G401.6 (cell line): ENCODE results near the gene PLEKHA7.

ENCODE experiments used
- FAIRE-seq: peaks from 2 replicates; lab custom pipeline; 2012; peaks lifted over from hg19 to GRCh38; lab: Jason Lieb, UNC

The PLEKHA7 gene

DNA sequence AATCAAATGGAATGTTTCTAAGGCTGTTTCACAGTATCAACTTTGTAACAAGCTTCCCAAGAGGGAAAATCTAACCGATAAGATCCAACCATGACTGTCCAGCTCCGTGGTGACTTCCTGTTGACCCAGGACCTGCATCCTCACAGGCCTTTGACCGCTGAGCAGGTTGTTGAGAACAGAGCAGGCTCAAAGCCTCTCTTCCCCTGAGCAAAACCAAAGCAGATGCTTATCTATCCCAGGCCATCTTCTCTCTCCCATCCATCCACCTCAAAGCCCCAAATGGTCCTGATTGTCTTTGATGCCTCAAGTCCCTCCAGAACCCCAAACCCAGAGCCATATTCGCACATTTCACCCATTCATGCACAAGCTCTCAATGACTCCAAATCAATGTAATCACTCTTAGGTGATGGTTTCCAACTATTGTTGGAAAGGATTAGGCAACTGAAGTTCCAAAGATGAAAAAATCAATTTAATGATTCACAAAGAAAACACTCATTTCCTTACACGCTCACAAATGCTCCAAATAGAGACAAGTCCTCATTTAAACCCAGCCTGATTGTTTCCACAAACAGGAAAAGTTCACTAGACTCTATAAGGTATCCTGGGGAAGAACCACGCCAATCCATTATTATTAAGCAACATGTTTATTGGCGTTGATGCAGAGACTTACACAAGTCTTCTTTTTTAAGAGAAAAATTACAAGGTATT lies 227.0 kb downstream of the PLEKHA7 start:
- no peak for FAIRE-seq

DNA sequence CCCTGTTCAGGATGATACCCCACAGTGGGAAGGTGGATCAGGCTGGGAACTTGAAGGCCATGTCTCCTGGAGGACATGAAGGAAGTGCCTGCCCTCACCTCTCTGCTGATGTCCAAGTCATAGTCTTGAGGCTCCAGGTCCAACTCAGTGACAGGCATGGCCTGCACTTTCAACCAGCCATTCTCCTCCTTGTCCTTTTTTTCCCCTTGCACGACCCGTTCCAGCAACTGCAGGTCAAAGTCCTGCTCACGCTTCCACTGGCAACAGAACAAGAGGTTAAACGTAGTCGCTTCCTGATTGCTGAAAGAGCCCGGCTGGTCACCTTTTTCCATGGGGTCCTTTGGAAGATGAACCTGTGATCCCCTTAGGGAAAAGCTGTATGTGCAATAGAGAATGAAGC lies 228.1 kb downstream of the PLEKHA7 start:
- FAIRE-seq = no peak

- no peak for FAIRE-seq
Observed at GRCh38 chr11:16785520-16786128, 228.6 kb downstream of the PLEKHA7 start.

GRCh38 chr11:16784666-16785065 lies 229.5 kb downstream of the PLEKHA7 start:
- no peak for FAIRE-seq

DNA sequence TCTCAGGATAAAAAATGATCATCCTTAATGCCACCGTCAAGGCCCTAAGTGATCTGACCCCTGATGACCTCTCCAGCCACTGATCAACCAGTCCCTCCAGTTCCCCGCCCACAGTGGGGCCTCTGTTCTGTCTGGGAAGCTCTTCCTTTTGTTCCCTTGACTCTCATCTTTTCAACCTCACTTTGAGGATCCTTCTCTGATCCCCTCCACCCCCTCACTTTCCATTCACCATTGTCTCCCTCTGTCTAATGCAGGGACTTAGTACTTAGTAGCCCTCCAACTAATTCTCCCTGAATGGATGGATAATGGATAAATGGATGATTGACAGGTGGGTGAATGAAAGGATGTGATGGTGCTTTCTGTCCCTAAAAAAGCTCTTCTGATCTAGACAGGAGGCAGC lies 230.1 kb downstream of the PLEKHA7 start:
- FAIRE-seq = no peak

DNA sequence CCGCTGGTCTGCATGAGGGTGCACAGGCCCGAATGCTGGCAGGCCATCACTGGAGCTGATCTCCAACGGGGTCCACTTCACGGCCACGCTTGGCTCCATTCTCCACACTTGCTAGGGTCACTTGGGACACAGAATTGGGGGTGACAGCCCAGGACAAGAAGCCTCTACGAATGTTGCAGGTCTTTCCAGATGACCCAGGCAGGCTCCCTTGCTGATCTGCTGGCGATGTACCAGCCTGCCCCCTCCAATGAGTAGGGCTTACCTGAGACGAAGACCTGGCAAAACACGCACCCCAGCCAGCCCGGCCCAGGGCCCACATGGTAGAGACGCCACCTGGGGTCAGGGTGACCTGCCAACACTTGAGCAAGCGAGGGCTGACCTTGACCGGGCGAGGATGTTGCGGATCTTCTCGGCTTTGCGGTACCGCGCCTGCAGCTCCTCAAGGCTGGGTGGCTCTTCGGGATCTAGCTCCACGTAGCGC lies 230.9 kb downstream of the PLEKHA7 start:
- no peak for FAIRE-seq

GRCh38 chr11:16781936-16782919 lies 232.0 kb downstream of the PLEKHA7 start:
- FAIRE-seq = no peak

GRCh38 chr11:16780698-16781550 lies 233.3 kb downstream of the PLEKHA7 start:
- FAIRE-seq = no peak

GRCh38 chr11:16780146-16780545 lies 234.1 kb downstream of the PLEKHA7 start:
- no peak for FAIRE-seq

DNA sequence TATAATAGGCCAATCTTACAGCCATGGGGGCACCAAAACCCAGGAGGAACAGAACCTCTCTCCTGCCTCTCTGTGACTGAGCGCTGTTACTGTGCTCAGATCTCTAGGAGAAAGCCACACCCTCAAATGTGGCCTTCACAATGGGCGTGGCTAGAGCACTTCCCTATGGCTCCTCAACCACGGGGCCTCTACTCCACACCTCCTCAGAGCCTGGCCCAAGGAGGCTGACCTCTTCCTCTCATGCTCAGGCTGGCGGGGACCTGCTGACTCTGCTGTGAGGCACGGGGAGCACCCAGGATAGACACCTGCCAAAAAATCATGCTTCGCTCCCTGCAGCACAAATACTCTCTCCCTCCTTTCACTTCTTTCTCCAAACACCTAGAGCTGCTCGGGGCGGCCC lies 234.8 kb downstream of the PLEKHA7 start:
- no peak for FAIRE-seq

GRCh38 chr11:16778876-16779275 lies 235.3 kb downstream of the PLEKHA7 start:
- FAIRE-seq = no peak

DNA sequence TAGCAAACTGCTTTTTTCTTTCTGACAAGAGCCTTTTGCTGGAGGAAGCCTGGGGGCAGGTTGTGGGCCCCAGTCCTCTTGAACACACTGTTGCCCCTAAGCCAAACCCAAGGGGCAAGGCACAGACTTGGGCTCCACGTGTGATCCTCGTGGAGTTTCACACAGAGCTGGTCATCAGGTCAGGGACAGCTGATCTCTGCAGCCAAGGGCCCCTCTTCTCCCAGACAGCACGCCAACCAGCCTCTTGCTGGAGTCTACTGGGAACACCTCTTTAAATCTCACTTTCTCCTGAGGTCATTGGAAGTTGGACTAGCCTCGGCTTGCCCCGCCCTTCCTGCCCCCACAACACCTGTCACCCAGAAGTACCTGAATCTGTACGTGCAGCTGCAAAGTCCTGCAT lies 235.9 kb downstream of the PLEKHA7 start:
- FAIRE-seq = no peak

DNA sequence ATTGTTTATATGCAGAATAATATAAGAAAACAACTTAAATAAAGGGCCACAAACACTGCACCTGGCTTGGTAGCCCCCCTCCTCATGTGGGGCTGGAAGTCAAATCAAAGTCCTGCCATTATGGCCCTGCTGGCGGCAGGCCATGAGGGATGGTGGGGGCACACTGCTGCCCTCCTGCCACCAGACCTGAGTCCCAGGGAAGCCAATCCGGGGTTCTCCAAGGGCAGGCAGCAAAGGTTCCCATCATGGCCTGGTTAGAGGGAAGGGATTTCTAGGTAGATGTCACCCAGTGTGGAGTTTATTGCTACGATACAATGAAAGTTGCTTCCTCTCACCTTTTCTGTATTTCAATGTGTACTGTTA lies 236.6 kb downstream of the PLEKHA7 start:
- FAIRE-seq = no peak

DNA sequence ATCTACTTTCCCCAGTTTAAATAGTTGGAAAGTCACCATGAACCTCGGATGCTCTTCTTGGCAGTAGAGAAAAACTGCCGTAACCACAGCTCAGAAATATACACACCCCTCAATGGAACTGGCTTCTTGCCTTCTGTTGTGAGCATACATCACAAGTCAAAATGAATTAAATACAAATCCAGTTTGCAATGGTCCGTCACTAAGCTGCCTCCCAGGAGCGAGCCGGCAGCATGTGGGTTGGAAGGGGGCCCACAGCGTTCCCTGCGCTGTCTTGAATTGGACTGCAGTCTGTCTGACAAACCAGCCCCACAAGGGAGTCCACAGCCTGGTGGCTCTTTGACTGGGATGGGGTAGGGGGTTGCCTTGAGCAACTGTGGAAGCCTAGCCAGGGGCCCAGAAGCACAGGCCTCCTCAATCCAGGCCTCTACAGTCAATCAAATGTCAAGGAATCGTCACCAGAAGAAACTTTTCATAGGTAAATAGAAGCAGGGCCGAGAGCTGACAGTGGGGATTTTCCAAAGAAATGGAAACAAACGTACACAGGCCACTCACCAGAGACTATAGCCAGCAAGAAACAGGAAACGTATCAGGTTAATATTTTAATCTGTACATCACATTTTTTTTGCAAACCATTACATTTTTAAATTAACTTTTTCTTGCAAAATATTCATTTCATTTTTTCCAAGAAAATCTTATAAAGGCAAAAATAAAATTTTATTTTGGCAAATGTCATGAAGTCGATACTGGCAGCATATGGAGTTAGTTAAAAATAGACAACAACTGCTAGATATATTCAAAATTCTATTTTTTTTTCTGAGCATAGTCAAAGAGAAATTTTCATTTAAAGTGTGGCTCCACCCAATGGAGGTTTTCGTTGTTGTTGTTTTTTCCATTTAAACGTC lies 237.3 kb downstream of the PLEKHA7 start:
- FAIRE-seq = no peak

GRCh38 chr11:16775614-16776283 lies 238.5 kb downstream of the PLEKHA7 start:
- no peak for FAIRE-seq

- no peak for FAIRE-seq
Observed at GRCh38 chr11:16774936-16775613, 239.1 kb downstream of the PLEKHA7 start.

DNA sequence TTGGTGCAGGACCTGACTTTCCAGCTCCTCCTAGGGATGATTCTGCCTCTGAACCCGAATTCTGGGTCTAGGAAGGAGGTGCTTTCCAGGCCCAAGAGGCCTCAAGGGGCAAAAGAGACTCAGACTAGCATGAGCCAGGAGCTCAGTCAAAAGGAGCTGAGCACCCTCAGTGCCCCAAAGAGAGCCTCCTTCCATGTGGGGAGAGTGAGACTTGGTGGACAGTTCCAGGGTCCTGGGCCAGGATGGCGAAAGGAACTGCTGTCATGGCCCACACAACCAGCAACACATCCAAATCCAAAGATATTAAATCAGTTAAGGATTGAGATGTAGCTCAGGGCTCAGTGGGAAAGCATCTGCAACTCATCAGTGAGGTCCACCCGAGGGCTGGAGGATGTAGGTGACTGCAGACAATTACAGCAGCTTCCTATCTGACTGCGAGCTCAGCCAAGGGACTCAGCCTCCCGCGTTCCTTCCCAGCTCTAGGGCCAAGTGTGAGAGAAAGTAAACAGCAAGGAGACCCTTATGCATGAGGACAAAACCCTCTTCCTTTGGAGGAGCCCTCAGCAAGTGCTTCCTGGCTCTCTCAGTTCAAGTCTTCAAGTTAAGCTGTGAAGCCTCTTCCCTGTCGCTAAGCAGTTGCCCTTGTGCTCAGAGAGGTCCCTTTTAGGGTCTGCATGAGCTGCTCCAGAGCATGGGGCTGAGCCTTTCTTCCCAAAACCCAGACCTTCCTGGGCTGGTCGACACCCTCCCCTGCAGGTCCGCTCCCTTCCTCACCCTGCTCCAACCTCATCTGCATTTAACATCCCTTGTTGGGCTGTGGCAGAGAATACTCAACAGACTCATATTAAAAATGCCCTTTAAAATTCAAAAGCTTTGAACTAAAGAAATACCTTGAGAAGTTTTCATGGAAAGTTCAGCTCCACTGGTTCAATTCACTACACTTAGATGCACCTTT lies 240.0 kb downstream of the PLEKHA7 start:
- FAIRE-seq = no peak

DNA sequence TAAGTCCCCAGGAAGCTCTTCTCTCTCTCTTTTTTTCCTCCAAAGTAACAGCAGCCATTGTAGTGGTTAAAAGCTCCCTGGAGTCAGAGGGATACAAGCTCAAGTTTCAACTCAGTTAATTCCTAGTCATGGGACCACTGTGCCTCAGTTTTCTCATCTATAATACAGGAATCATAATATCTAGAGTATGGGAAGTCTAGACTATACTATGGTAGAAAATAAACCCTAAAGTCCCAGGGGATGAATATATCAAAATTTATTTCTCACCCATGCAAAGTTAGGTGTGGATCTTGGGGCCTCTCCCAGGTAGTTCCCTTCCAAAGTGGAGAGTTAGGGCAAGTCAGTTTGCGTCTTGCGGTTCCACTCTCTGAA lies 242.1 kb downstream of the PLEKHA7 start:
- FAIRE-seq = no peak
